Cardiac muscle cell (in vitro differentiated cells and primary cell): ENCODE results near the gene PRDX2. TPM values are rescaled to one million over a fixed set of nuclear protein-coding genes. Genes with fewer than 3 reads are reported as not detected.
"Not testable (repeated sequence)": the region's sequence is repeated elsewhere in the genome, so short reads cannot be mapped to it uniquely, and the experiment has no call there.

ENCODE experiments used
- DNase-seq, 2 donors: peaks; one replicate each; pipeline versions ENCODE4 v3.0.0 to v3.0.0-alpha.2; 2010 to 2017; ENCODE audit warnings: low read depth in 1 of 2, low spot score in 1 of 2
- H3K27ac ChIP-seq: fragments of 200-600 bp; sonication (generic); 2 replicates; pipeline ENCODE4 v1.5.1; 2016
- H3K27me3 ChIP-seq: fragments of 200-600 bp; sonication (generic); 2 replicates; pipeline ENCODE4 v1.6.0; 2016; ENCODE audit warnings: control low read depth
- H3K36me3 ChIP-seq: fragments of 200-600 bp; sonication (generic); 2 replicates; pipeline ENCODE4 v1.5.1; 2016; ENCODE audit warnings: control low read depth
- H3K4me1 ChIP-seq: fragments of 200-600 bp; sonication (generic); 2 replicates; pipeline ENCODE4 v1.8.1; 2017; ENCODE audit warnings: low read depth, mild to moderate bottlenecking, mixed run types
- H3K4me3 ChIP-seq: fragments of 200-600 bp; sonication (generic); 2 replicates; pipeline ENCODE4 v1.5.1; 2016; ENCODE audit warnings: mild to moderate bottlenecking
- H3K9me3 ChIP-seq: fragments of 200-600 bp; sonication (generic); 2 replicates; pipeline ENCODE4 v1.5.1; 2017; ENCODE audit warnings: low read depth, mild to moderate bottlenecking, control low read depth
- polyA plus RNA-seq: library from polyadenylated mRNA; unstranded; fragments of >200 nt; fragmentation: Nextera tagmentation; extraction: Ambion mirVana; gene quantifications from 2 replicates; pipeline ENCODE4 v1.2.1, GENCODE V29; 2016
- total RNA-seq: library from RNA; depleted of rRNA; stranded (reverse); fragments of >200 nt; gene quantifications from 2 replicates; pipeline ENCODE4 v1.2.3, GENCODE V29; 2016
- TF ChIP-seq, protein P1 (sequence below): IDR thresholded peaks from 2 replicates; pipeline ENCODE4 v1.5.1; 2012; ENCODE audit warnings: low read depth, mild to moderate bottlenecking, low read length

PRDX2 gene
- total and polyA plus RNA-seq, 2 experiments from 2014 or later = 1,316 to 1,719 TPM

DNA sequence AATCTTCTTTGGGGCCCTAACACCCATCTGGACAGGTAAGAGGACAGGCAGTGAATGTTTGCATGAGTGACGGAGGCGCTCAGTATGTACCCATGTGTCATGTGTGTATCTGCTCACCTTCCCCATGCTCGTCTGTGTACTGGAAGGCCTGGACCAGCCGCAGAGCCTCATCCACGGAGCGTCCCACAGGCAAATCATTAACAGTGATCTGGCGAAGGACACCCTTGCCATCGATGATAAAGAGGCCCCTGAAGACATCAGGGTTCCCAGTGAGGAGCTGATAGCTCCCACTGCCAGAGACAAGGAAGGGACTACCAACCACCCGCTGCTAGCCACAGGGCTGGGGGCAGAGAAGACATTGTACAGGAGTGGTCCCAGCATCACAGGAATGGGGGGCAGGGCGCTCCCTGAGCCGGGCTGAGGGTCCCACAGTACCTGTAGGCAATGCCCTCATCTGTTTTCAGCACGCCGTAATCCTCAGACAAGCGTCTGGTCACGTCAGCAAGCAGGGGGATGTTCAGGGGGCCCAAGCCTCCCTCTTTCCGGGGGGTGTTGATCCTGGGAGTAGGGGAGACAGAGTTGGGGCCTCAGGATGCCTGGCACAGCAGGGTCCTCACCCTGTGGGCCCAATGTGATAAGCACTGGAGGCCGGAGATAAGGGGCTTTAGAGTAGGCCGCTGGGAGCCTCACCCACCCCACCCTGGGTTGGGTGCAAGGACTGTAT is 1.7 kb downstream of the PRDX2 start:
- H3K36me3 ChIP-seq = peaks cover 10% of the 10 kb centered on the region
- no peaks in the 10 kb centered on the region for H3K9me3 ChIP-seq
- no peak overlapping the region for H3K4me3 ChIP-seq
- H3K27me3 ChIP-seq = no peaks in the 10 kb centered on the region
- TF ChIP-seq, protein P1, sequence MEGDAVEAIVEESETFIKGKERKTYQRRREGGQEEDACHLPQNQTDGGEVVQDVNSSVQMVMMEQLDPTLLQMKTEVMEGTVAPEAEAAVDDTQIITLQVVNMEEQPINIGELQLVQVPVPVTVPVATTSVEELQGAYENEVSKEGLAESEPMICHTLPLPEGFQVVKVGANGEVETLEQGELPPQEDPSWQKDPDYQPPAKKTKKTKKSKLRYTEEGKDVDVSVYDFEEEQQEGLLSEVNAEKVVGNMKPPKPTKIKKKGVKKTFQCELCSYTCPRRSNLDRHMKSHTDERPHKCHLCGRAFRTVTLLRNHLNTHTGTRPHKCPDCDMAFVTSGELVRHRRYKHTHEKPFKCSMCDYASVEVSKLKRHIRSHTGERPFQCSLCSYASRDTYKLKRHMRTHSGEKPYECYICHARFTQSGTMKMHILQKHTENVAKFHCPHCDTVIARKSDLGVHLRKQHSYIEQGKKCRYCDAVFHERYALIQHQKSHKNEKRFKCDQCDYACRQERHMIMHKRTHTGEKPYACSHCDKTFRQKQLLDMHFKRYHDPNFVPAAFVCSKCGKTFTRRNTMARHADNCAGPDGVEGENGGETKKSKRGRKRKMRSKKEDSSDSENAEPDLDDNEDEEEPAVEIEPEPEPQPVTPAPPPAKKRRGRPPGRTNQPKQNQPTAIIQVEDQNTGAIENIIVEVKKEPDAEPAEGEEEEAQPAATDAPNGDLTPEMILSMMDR = no peak
- H3K27ac ChIP-seq = no peak overlapping the region
- no peak for DNase-seq
- H3K4me1 ChIP-seq = peaks cover 3% of the 10 kb centered on the region

DNA sequence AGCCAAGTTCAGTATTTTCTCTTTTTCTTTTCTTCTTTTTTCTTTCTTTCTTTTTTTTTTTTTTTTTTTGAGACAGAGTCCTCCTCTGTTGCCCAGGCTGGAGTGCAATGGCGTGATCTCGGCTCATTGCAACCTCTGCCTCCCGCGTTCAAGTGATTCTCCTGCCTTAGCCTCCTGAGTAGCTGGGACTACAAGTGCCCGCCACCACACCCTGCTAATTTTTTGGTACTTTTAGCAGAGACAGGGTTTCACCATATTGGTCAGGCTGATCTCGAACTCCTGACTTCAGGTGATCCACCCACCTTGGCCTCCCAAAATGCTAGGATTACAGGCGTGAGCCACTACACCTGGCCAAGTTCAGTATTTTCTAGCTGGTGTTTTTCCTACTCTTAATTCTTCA is 4.0 kb downstream of the PRDX2 start:
- not testable (repeated sequence) for H3K4me3 ChIP-seq, H3K27ac ChIP-seq, H3K27me3 ChIP-seq, H3K4me1 ChIP-seq, H3K9me3 ChIP-seq, DNase-seq
- peaks cover 10% of the 10 kb centered on the region for H3K36me3 ChIP-seq

DNA sequence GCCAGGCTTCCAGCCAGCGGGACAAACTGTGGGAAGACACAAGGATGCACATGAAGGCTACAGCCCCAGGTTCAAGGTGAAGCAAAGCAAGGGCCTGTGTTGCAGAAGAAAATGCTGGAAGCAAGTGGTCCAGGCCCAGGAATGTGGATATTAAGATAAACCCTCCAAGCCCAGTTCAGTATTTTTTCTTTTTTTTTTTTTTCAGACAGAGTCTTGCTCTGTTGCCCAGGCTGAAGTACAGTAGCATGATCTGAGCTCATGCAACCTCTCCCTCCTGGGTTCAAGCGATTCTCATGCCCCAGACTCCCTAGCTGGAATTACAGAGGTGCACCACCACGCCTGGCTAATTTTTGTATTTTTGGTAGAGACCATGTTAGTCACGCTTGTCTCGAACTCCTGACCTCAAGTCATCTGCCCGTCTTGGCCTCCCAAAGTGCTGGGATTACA is 4.4 kb downstream of the PRDX2 start:
- TF ChIP-seq, protein P1 = no peak
- Histone ChIP-seq H3K36me3 (peaks cover 10% of the 10 kb centered on the region), H3K4me1 (peaks cover 6% of the 10 kb centered on the region), H3K4me3 (no peak overlapping the region), H3K27me3 (no peaks in the 10 kb centered on the region), H3K9me3 (no peaks in the 10 kb centered on the region), H3K27ac (no peak overlapping the region)
- no peak for DNase-seq

DNA sequence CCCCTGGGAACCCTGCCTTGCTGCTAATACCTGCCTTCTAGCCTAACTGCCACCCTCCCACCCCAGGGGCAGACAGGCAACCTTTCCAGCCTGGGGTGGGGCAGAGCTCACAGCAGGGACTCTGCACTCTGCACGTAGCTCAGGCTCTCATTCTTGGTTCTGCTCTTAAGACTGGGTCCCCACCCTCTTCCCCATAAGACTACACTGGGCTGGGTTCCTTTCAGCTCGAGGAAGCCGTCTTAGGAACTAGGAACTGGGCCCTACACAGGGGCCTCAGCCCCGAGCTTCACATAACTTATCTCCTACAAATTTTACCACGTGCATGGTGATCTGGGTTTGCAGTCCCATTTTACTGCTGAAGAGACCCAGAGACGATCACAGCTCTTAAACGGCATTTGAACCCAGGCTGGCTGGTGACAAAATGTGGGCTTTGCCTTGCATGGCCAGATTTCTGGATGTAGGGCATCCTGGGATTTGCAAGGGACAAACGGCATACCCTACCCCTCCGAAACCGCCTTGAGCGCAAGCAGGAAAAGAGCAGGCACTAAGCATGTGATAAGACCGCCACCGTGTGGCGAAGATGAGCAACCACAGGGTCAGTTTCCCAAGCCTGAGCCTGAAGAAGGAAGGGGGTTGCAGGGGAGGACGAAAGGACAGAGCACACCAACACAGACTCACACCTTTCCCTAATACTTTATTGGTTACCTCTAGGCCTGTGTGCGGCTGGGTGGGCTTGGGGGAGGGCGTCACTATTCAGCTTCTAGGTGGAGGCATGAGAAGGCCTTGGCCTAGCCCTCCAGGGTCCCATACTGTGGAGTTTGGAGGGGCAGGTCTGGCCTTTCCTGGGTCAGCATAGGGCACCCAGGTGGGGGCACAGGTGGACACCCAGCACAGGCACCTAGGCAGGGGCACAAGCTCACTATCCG is 5.2 kb downstream of the PRDX2 start:
- peaks cover 6% of the 10 kb centered on the region for H3K4me1 ChIP-seq
- no peak overlapping the region for H3K4me3 ChIP-seq
- peaks cover 10% of the 10 kb centered on the region for H3K36me3 ChIP-seq
- H3K9me3 ChIP-seq = no peaks in the 10 kb centered on the region
- DNase-seq = peak; percentile 86 to 87
- H3K27me3 ChIP-seq = no peaks in the 10 kb centered on the region
- TF ChIP-seq, protein P1 = peak; percentile 91
- H3K27ac ChIP-seq = no peak overlapping the region

DNA sequence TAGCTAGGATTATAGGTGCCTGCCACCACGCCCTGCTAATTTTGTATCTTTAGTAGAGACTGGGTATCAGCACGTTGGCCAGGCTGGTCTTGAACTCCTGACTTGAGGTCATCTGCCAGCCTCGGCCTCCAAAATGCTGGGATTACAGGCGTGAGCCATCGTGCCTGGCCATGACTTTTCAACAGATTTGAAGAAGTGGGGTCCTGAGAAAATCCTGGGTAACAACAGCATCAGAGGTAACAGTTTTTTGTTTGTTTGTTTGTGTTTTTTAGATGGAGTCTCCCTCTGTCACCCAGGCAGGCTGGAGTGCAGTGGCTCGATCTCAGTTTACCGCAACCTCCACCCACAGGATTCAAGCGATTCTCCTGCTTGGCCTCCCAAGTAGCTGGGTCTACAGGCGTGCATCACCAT is 6.6 kb downstream of the PRDX2 start:
- H3K27ac ChIP-seq = no peak overlapping the region
- H3K36me3 ChIP-seq = peaks cover 10% of the 10 kb centered on the region
- TF ChIP-seq, protein P1 = no peak

More for the DNA sequence above, 6.6 kb downstream of the PRDX2 start:
- peak in 1 of 2 donors; percentile 25 for DNase-seq
- Histone ChIP-seq H3K9me3 (no peaks in the 10 kb centered on the region), H3K4me1 (peaks cover 3% of the 10 kb centered on the region), H3K4me3 (no peak overlapping the region), H3K27me3 (no peaks in the 10 kb centered on the region)
